ENCODE results near the gene SEMA5A.

DNA sequence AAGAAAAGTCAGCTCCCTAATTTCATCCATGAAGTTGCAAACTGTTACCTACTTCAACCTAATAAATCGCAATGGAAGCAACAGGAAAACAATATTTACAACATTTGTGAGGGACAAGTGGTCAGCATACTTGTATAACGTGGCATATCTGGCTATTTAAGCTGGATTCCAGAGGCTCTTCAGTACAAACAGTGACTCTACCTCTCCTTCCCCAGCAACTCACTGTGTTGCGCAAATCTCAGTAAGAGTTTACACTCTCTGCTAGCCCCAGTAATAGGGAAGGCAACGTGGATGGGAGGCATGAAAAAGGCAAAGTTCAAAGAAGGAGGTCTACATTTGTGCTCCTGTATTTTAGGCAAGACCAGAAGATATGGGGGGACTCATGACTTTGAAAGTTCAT lies 18.9 kb upstream of the SEMA5A start:
- TF ChIP-seq, protein P1, sequence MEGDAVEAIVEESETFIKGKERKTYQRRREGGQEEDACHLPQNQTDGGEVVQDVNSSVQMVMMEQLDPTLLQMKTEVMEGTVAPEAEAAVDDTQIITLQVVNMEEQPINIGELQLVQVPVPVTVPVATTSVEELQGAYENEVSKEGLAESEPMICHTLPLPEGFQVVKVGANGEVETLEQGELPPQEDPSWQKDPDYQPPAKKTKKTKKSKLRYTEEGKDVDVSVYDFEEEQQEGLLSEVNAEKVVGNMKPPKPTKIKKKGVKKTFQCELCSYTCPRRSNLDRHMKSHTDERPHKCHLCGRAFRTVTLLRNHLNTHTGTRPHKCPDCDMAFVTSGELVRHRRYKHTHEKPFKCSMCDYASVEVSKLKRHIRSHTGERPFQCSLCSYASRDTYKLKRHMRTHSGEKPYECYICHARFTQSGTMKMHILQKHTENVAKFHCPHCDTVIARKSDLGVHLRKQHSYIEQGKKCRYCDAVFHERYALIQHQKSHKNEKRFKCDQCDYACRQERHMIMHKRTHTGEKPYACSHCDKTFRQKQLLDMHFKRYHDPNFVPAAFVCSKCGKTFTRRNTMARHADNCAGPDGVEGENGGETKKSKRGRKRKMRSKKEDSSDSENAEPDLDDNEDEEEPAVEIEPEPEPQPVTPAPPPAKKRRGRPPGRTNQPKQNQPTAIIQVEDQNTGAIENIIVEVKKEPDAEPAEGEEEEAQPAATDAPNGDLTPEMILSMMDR (IDR thresholded peaks at IDR 0.05), result no peak
- TF ChIP-seq POLR2A (IDR thresholded peaks at IDR 0.05), result no peak
- no peak for TF ChIP-seq EP300 (IDR thresholded peaks at IDR 0.05)
- no peak for TF ChIP-seq POLR2AphosphoS5 (IDR thresholded peaks at IDR 0.05)
